ENCODE results near the gene MSL3B.

Gene MSL3B

DNA sequence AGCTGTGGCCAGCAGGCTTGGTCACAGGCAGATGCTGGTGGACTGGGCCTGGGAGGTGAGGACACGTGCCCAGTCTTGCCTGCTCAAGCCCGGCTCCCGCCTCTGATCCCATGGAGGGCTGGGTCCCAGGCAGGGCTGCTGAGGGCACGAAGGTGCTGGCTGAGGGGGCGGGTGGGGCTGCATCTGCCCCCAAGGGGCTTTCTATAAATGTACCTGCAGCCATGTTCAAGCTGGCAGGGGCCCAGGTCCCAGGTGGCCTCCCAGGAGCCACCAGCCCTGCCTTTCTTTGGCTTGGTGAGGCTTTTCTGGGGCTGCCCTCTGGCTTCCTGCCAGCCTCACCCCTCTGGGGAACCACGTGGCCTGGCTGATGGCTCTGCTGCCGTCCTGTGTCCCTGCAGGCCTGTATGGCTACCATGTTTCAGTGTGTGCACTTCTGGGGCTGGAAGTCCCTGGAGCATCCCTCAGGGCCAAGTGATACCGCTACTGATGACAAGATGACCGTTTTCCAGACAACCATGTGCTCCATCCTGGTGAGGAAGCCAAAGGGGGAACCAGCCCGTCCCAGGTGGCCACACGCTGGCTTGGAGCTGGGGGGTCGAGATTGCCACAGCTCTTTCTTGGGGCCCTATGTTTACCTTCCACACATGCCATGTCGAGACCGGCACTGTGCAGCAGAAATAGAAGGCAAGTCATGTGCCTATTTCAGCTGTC lies 37.0 kb downstream of the MSL3B start:
- H3K4me3 Mint-ChIP-seq, result no peak overlapping the region
- H3K36me3 Mint-ChIP-seq, result no peaks in the 10 kb centered on the region
- no peaks in the 10 kb centered on the region for H3K9me3 Mint-ChIP-seq
- no peaks in the 10 kb centered on the region for H3K27me3 Mint-ChIP-seq
- no peaks in the 10 kb centered on the region for H3K4me1 Mint-ChIP-seq
- H3K27ac Mint-ChIP-seq, result no peak overlapping the region

DNA sequence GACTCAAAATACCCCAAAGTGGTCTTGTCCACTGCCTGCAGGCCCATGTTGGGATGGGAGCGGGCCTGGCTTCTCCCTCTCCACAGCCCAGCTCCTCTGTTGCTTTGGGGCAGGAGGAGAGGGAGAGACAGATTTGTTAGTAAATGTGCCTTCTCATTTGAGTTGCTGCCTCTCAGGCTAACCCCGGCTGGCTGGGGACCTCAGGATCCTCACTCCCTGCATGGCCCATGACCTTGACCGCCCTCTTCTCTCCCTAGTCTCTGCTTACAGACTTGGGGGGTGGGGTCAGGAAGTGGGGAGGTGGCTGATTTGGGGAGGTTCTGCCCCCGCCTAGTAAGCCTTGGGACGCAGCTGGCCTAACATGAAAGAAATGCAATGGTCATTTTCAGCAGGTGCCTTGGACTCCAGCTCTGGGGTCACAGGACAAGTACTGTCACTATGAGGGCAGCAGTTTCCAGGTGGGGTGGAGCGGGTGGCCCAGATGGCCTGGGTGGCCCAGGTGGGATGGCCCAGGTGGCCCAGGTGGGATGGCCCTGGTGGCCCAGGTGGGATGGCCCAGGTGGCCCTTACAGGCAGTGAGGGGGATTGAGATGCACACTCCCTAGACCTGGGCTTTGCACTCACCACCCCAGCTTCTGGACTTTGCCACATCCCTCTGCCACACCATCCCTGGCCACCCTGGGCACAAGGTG lies 37.9 kb downstream of the MSL3B start:
- Mint-ChIP-seq H3K4me3 (no peak overlapping the region), H3K9me3 (no peaks in the 10 kb centered on the region), H3K36me3 (peaks cover 2% of the 10 kb centered on the region), H3K27ac (no peak overlapping the region), H3K27me3 (no peaks in the 10 kb centered on the region), H3K4me1 (no peaks in the 10 kb centered on the region)

DNA sequence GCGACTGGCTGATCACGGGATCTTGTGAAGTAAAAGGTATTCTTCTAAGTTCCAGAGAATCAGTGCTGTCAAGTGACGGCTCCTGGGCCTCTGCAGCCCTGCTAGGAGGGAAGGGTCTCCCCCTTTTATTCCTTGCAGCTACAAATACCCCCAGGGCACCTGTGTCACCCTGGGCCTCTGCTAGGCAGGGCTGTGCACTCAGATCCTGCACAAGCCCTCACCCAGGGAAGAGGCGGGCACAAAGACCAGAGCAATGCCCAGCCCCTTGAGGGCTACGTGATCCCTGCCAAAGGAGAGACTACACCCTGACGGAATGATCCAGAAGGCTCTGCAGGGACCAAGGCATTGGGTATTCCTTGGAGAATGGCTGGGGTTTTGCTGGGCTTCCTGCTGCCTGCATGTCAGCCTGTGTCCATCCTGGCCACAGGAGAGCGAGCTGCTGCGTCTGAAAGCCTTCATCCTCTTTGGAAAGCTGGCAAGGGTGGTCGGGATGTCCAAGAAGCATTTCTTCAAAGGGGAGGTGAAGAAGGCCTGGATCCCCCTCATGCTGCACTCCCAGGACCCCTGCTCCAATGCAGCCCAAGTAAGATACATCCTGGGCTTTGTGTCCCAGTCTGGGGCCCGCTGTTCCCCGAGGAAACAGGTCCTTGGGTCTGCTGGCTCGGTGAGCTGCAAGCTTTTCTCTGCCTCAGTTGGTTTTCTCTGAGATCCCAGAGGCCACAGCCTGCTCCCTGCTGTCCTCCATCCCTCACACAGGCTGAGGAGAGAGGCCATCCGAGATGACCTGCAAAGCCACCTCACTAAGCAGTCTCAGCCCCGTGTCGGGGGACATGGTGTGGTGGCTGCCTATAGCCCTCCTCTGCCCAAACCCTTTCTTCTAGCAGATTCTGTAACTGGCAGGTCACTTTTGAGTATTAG lies 38.7 kb downstream of the MSL3B start:
- Mint-ChIP-seq H3K4me1 (no peaks in the 10 kb centered on the region), H3K27ac (no peak overlapping the region), H3K27me3 (no peaks in the 10 kb centered on the region), H3K9me3 (no peaks in the 10 kb centered on the region), H3K4me3 (no peak overlapping the region), H3K36me3 (peaks cover 2% of the 10 kb centered on the region)

DNA sequence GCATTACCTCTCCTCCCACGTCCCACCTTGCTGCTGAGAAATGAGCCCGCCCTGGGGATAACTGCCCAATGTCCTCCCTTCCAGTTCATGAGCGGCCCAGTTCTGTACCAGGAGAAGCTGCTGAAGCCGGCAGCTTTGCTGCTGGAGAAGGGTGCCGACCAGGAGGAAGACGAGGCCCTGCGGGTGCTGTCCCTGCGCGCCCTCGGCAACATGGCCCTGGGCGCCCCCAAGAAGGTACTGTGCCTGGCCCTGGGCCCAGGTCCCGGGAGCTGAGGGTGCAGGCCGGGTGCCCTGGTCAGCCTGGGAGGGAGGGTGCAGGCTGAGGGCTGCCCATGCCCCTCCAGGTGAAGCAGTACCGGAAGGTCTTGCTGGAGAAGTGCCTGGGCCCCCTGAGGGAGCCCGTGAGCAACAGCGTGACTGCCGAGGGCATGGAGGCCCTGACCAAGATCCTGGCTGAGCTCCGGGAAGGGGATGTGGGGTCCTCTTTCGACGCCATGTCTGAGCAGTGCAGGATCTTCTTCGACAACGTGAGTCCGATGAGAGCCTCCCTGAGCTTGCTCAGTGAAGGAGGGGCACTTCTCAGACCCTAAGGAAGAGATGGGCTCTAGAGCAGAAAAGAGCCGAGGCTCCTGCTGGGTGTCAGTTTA lies 39.5 kb downstream of the MSL3B start:
- no peaks in the 10 kb centered on the region for H3K27me3 Mint-ChIP-seq
- peaks cover 2% of the 10 kb centered on the region for H3K36me3 Mint-ChIP-seq
- H3K27ac Mint-ChIP-seq, result no peak overlapping the region
- H3K4me1 Mint-ChIP-seq, result no peaks in the 10 kb centered on the region
- H3K9me3 Mint-ChIP-seq, result no peaks in the 10 kb centered on the region
- H3K4me3 Mint-ChIP-seq, result no peak overlapping the region

DNA sequence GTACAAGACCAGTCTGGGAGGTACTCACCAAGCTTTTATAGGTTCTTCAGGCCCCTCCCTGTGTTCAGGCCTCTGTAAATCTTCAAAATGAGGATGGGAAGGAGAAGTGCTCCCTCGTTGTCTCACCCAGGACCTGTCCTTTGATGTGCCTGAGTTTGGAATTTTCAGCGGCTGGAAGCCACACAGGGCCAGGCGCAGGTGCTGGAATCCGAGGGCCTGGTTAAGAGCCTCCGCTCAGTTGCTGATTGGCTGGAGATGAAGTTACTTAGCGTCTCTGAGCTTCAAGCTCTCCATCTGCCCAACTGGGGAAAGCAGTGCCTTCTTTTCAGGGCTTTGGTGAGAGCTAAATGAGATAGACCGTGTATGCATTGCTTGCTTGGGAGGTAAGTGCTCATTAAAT lies 43.8 kb downstream of the MSL3B start:
- Mint-ChIP-seq H3K4me3 (no peak overlapping the region), H3K36me3 (peaks cover 2% of the 10 kb centered on the region), H3K27me3 (no peaks in the 10 kb centered on the region), H3K9me3 (no peaks in the 10 kb centered on the region), H3K27ac (no peak overlapping the region), H3K4me1 (no peaks in the 10 kb centered on the region)

DNA sequence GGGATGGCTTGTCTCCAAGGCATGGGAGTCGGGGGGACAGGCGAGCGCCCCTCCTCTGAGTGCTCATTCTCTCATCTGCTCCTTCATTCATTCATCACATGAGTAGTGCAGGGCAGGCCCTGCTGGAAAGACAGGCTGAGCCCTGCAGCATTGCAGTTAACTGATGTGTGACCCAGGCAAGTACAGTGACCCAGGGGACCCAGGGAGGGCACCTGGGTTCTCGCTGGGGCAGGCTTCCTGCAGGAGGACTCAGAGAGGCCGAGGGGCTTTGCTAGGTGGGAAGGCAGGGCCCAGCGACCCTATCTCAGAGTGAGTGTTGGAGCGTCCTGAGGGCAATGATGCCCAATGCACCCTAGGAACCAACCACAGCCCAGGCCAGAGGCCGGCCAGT lies 44.5 kb downstream of the MSL3B start:
- Mint-ChIP-seq H3K4me3 (no peak overlapping the region), H3K27me3 (no peaks in the 10 kb centered on the region), H3K36me3 (peaks cover 2% of the 10 kb centered on the region), H3K27ac (no peak overlapping the region), H3K4me1 (no peaks in the 10 kb centered on the region), H3K9me3 (no peaks in the 10 kb centered on the region)

DNA sequence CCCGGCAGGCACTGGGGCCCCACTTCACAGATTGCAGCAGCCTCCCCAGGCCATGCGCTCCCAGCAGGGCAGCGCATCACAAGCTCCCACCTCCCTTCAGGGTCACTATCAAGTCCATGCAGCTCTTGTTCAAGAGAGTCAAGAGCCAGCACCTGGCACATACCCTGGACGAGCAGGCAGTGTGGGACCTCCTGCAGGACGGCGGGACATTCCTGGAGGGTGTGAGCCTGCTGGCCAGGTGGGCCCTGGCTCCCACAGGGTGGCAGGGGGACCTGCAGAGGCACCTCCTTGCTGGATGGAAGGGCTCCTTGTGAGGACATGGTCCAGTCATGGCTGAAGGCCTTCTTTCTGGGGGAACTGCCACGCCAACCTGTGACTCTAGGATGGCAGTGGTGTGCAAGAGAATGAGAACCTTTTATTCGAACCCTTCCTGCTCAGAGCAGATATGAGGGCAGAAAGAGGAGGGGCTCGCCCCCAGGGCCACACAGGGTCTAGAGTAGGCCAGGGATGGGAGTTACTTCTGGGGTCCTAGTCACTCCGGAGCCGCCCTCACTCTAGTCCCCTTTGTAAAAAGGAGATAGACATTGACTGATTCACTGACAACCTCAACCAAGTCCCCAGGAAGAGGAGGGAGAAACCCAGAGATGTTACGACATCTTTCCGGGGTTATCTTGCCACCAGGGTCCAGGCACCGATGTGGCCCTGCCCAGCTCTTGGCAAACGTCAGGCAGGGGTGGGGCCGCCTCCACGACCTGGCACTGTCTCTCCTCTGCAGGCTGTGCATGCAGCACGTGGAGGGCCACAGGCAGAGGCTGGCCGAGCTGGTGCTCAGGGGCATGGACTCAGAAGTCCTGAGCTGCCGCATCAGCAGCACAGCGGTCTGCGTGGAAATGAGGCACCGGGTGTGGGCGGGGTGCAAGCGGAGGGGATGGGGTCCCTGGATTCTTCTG lies 45.1 kb downstream of the MSL3B start:
- H3K4me1 Mint-ChIP-seq, result no peaks in the 10 kb centered on the region
- H3K9me3 Mint-ChIP-seq, result no peaks in the 10 kb centered on the region
- H3K27ac Mint-ChIP-seq, result no peak overlapping the region
- H3K27me3 Mint-ChIP-seq, result no peaks in the 10 kb centered on the region
- H3K36me3 Mint-ChIP-seq, result peaks cover 2% of the 10 kb centered on the region
- H3K4me3 Mint-ChIP-seq, result no peak overlapping the region

DNA sequence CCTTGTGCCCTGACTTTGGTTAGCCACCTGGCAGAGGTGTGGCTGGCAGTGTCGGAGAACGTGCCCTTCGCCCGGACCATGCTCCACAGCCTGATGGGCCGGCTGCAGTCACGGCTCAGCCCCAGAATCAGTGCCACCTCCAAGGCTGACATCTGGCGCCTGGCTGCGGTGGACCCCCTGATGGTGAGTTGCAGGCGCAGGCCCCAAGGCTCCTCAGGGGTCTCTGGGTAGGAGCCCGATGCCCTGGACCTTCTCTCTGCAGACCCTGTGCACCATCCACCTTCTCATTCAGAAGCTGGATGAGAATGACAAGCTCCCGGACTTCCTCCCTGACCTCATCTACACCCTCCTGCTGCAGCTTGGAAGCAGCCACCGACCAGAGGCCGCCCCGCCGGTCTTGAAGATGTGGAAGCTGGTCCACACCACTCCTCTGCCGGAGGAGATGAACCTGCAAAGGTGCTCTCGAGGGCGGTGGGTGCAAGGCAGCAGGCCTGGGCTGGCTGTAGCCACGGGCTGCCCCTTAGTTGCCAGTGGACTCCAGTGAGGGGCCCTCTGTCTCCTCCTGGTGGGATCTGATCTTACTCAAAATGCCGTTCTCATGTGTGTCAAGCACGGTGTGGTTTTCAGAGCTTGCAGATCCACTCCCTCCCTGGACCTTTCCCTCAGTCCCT lies 46.0 kb downstream of the MSL3B start:
- H3K4me1 Mint-ChIP-seq, result no peaks in the 10 kb centered on the region
- H3K27ac Mint-ChIP-seq, result no peak overlapping the region
- peaks cover 2% of the 10 kb centered on the region for H3K36me3 Mint-ChIP-seq
- no peaks in the 10 kb centered on the region for H3K27me3 Mint-ChIP-seq
- H3K4me3 Mint-ChIP-seq, result no peak overlapping the region
- no peaks in the 10 kb centered on the region for H3K9me3 Mint-ChIP-seq

DNA sequence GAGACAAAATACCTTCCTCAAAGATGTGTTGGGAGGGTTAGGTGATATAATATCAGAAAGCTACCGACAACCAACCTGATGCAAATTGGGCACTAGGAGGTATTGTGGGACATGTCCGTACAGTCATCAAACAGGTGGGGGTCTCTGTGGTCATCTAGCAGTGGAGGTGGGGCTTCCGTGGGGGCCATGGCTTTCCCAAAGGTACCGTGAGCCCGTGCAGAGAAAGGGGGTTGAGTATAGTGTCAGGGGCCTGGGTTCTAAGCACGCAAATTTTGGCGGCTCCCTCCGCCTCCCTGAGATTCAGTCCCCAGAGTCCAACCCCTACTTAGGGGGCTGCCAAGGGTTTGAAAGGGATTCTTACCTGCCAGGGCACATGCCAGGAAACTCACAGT lies 46.5 kb downstream of the MSL3B start:
- Mint-ChIP-seq H3K4me1 (no peaks in the 10 kb centered on the region), H3K4me3 (no peak overlapping the region), H3K36me3 (peaks cover 2% of the 10 kb centered on the region), H3K27ac (no peak overlapping the region), H3K9me3 (no peaks in the 10 kb centered on the region), H3K27me3 (no peaks in the 10 kb centered on the region)

DNA sequence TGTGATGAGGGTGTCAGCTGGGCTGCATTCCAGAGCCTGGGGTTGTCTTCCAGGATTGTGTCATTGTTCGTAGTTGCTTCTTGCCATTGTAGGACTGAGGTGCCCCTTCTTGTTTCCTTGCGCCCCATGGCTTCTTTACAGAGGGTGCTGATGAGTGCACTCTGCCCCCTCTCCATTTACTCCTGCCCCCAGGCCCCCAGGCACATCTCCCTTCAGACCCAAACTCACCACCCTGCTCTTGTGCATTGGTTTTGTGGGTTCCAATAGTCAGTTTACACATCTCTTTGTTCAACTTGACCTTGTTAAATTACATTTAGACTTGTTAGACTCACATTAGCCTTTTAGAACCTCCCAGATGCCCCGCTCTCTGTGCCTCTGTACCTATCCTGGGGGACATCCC lies 47.0 kb downstream of the MSL3B start:
- H3K9me3 Mint-ChIP-seq, result no peaks in the 10 kb centered on the region
- no peaks in the 10 kb centered on the region for H3K27me3 Mint-ChIP-seq
- H3K27ac Mint-ChIP-seq, result no peak overlapping the region
- no peak overlapping the region for H3K4me3 Mint-ChIP-seq
- peaks cover 2% of the 10 kb centered on the region for H3K36me3 Mint-ChIP-seq
- H3K4me1 Mint-ChIP-seq, result no peaks in the 10 kb centered on the region

DNA sequence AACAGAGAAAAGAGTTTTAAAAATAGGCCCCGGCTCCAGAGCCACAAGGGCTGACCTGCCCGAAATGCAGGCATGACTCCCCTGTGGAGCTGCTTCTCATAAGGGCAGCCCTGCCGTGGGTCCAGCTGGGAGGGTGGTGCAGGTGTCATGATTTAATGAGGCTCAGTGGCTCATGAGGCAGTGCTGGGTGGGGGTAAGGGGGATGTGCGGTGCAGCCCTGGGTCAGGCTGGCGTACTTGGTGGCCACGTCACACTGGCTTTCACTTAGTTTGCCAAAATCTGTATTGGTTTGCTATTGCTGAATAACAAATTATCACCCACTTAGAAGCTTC lies 47.4 kb downstream of the MSL3B start:
- no peak overlapping the region for H3K4me3 Mint-ChIP-seq

DNA sequence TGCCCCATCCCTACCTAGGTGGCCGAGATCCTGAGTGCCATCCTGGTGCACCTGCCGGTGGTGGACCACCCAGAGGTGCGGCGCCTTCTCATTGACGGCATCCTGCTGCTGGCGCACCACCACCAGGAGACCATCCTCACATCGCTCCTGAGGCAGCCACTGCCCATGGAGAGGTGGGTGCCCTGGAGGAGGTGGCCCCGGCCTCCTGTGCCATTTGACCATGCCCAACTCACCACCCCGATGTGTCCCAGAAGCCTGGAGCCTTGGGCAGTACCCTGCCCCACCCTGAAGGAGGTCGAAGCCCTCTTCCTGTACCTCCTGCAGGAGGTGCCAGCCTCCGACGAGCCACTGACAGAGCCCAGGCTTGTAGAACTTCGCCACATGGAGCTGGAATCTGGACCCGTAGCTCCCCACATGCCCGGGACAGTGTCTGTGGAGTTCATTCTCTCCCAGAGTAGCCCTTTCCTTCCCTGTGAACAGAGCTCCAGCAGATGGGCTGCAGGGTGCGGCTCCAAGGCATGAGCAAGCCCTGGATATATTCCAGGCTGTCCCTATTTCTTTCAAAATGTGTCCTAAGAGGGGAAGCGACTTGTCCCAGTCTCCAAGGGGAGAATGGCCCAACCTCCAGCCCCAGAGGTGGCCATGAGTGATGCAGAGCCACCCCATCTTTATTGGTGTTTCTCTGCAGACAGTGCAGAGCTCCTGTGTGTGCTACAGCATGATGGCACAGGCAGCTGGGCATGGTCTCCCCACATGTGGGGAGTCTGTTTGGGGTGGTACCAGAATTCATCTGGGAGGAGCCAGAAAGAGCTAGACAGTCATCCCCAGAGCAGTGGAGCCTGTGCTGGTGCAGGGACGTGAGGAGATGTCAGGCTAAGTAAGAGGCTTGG lies 48.1 kb downstream of the MSL3B start:
- H3K9me3 Mint-ChIP-seq, result no peaks in the 10 kb centered on the region
- H3K27me3 Mint-ChIP-seq, result no peaks in the 10 kb centered on the region
- no peak overlapping the region for H3K4me3 Mint-ChIP-seq
- H3K4me1 Mint-ChIP-seq, result no peaks in the 10 kb centered on the region
- H3K36me3 Mint-ChIP-seq, result no peaks in the 10 kb centered on the region
- H3K27ac Mint-ChIP-seq, result no peak overlapping the region

More for the DNA sequence above, 47.4 kb downstream of the MSL3B start:
- Mint-ChIP-seq H3K4me1 (no peaks in the 10 kb centered on the region), H3K9me3 (no peaks in the 10 kb centered on the region), H3K27me3 (no peaks in the 10 kb centered on the region), H3K36me3 (peaks cover 2% of the 10 kb centered on the region), H3K27ac (no peak overlapping the region)

DNA sequence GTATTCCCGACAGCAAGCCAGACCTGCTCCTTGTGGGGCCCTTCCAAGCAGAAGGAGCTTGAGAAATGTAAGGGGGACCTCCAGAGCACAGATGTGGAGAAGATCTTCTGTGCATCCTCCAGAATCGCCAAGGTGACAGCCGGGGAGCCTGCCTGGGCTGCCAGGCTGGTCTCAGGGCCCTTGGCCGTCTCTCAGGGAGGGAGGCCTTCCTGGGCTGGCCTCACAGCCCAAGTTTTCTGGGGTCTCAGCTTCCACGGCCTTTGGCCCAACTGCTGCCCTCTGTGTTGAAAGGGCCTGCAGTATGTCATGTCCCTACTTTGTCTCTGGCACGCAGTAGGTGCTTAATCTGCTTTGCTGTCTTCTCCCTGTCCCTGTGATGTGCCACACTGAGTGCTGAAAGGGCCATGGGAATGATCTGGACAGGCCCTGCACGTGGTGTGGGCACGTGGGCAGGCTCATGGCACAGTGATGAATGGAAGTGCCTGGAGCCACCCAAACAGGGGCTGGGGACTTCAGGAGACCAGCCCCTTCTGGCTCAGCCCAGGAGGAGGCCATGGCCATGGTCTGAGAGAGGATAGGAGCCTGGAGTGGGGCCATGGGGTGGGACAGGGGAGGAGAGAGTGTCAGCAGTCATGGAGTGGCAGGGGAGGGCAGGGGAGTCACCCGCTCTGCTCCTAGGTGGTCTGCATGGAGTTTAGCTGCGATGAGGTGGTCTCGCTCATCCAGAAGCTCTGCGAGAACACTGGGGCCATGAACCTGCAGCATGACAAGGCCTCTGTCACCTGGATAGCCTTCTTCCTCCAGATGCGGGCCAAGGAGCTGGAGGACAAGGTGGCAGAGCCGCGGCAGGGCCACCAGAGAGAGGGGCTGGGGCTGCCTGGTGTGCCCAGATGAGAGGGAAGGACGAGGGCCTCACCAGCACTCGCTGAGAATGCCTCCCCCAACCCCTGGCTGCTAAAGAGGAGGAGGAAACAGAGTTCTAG lies 49.3 kb downstream of the MSL3B start:
- Mint-ChIP-seq H3K27ac (no peak overlapping the region), H3K9me3 (no peaks in the 10 kb centered on the region), H3K4me1 (no peaks in the 10 kb centered on the region), H3K27me3 (no peaks in the 10 kb centered on the region), H3K36me3 (no peaks in the 10 kb centered on the region), H3K4me3 (no peak overlapping the region)

Measured in activated naive CD4-positive, alpha-beta T cell treated with anti-CD3 and anti-CD28 coated beads, Interleukin-2, amount 50 U/mL, for 24 hours (primary cell).